BJ (cell line): ENCODE results near the gene MAP3K15. TPM values are rescaled to one million over a fixed set of nuclear protein-coding genes. Genes with fewer than 3 reads are reported as not detected.
A peak's percentile ranks its signal among the peaks of the same experiment; 100 is the strongest.

ENCODE experiments used
- CTCF ChIA-PET: fragments of 350-600 bp; formaldehyde crosslinking; extraction: SDS; loops from one replicate; lab custom pipeline; 2021; ENCODE audit warnings: antibody characterized with exemption, inconsistent platforms; lab: Yijun Ruan, JAX
- POLR2A ChIA-PET: fragments of 300-600 bp; sonication (Branson Sonifier 250); formaldehyde crosslinking; extraction: SDS; loops from one replicate; lab custom pipeline; 2021; ENCODE audit warnings: antibody characterized with exemption; lab: Charles Lee
- DNase-seq: peaks from one replicate; pipeline ENCODE4 v3.0.0-alpha.2; 2011; ENCODE audit warnings: low read depth
- H3K27me3 ChIP-seq: 2 replicates; pipeline ENCODE4 v1.6.0; 2011; ENCODE audit warnings: low read length; ENCODE audit not compliant: control insufficient read depth, insufficient read depth
- H3K36me3 ChIP-seq: 2 replicates; pipeline ENCODE4 v1.5.1; 2011; ENCODE audit warnings: low read length; ENCODE audit not compliant: control insufficient read depth, insufficient read depth
- H3K4me3 ChIP-seq: 2 replicates; pipeline ENCODE4 v1.5.1; 2011; ENCODE audit warnings: low read depth, mild to moderate bottlenecking, control low read depth, low read length
- polyA plus RNA-seq: library from polyadenylated mRNA; depleted of rRNA; stranded (reverse); fragments of >200 nt; gene quantifications from 2 replicates; pipeline ENCODE4 v1.2.3, GENCODE V29; 2011
- TF ChIP-seq, protein P1 (sequence below): IDR thresholded peaks from 2 replicates; pipeline ENCODE4 v1.5.1; 2011; ENCODE audit warnings: low read depth, mild to moderate bottlenecking, control low read depth, inconsistent platforms, low read length, moderate library complexity; ENCODE audit not compliant: insufficient read depth

The MAP3K15 gene
- polyA plus RNA-seq, 1 experiment: 0.04 TPM

DNA sequence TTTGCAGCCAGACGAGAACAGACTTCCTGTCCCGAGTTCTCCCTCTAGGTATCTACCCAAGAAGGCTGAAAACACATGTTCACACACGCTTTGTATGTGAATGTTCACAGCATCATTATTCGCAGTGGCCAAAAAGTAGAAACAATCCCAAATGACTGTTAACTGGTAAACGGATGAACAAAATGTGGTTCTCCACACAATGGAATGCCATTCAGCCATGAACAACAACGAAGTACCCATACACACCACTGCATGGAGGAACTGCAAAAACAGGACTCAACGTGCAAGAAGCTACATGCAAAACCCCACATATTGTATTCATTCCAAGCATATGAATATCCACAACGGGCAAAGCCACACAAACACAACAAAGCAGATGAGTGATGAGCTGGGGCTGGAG is 126.6 kb downstream of the MAP3K15 start:
- H3K27me3 ChIP-seq: no peaks in the 10 kb centered on the region
- H3K36me3 ChIP-seq: no peaks in the 10 kb centered on the region
- CTCF ChIA-PET: no interaction called here
- TF ChIP-seq, protein P1, sequence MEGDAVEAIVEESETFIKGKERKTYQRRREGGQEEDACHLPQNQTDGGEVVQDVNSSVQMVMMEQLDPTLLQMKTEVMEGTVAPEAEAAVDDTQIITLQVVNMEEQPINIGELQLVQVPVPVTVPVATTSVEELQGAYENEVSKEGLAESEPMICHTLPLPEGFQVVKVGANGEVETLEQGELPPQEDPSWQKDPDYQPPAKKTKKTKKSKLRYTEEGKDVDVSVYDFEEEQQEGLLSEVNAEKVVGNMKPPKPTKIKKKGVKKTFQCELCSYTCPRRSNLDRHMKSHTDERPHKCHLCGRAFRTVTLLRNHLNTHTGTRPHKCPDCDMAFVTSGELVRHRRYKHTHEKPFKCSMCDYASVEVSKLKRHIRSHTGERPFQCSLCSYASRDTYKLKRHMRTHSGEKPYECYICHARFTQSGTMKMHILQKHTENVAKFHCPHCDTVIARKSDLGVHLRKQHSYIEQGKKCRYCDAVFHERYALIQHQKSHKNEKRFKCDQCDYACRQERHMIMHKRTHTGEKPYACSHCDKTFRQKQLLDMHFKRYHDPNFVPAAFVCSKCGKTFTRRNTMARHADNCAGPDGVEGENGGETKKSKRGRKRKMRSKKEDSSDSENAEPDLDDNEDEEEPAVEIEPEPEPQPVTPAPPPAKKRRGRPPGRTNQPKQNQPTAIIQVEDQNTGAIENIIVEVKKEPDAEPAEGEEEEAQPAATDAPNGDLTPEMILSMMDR: no peak
- no peak for DNase-seq
- H3K4me3 ChIP-seq: no peak overlapping the region
- POLR2A ChIA-PET: no interaction called here

DNA sequence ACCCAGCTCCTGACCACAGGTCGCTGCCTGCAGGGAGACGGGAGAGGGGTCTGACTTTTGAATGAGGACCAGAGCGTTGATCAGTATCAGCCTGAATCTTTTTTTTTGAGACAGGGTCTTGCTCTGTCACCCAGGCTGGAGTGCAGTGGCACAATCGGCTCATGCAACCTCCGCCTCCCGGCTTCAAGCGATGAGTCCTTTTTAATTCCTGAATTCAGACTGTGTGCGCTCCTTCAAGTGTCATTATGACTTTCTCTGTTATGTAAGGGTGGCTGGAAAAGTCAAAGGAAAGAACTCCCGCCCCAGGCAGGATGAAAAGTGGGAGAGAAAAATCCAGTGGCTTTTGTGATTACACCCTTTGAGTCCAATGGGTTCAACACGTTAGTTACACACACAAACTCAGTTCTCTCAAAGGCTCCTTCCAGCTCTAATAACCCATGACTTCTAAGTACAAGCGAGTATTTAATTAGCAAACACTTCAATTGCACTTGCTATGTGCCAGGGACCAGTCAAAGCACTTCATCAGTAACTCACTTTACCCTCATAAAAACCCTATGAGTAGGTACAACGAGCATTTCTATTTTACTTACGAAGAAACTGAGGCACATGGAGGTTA is 127.1 kb downstream of the MAP3K15 start:
- H3K36me3 ChIP-seq: no peaks in the 10 kb centered on the region
- H3K4me3 ChIP-seq: no peak overlapping the region
- CTCF ChIA-PET: no interaction called here
- DNase-seq: no peak
- TF ChIP-seq, protein P1: no peak
- no peaks in the 10 kb centered on the region for H3K27me3 ChIP-seq
- POLR2A ChIA-PET: no interaction called here

DNA sequence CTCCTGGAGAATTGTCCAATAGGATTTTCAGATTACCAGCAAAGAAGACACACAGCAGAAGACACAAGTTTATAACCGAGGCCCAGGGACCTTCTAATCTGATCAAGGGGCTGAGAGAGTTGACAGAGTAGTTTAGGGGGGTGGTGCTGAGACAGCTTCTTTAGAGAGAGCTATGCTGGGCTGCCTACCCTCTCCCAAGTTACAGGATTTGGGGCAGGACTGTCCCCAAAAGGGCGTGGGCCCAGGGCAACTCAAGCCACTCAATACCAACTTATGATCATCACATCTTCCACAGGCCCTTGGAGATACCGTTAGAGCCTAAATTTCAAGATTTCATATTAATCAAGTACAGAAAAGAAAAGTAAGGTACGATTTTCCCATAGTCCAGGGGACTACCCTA is 128.6 kb downstream of the MAP3K15 start:
- no peak overlapping the region for H3K4me3 ChIP-seq
- no peaks in the 10 kb centered on the region for H3K36me3 ChIP-seq
- DNase-seq: no peak
- H3K27me3 ChIP-seq: no peaks in the 10 kb centered on the region
- ChIA-PET POLR2A (no interaction called here), CTCF (no interaction called here)
- TF ChIP-seq, protein P1: no peak

DNA sequence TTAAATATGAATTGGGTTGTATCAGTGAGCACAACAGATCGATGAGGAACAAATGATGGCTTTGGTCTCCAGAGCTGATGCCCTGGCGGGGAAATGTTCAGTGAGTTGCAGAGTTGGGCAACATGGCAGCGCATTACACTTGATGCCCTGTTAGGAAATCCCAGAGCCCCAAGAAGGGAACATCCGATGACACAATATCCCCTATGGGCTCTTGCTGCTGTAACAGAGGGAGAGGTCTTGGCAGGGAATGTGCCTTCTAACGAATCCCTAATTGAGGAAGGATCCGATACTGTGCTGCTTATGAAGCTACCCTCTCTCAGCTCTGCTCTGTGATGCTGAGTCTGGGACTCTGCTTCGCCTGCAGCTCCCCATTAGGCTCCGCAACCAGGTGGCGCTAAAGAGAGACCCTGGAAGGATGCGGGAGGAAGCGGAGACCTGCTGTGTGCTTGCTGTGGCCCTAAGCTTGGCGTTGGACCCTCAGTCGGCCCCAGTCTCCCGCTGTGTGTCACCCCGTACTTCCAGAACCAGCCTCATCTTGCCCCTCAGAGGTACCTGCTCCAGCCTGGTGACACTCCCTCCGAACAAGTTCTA is 132.7 kb downstream of the MAP3K15 start:
- CTCF ChIA-PET: interaction anchor here (0.5 to 2.2 kb wide), 4 partner anchors 9 to 153 kb away, joined by 3 to 8 read pairs (median 6); no protein-coding TSS in a partner anchor
- Histone ChIP-seq H3K27me3 (no peaks in the 10 kb centered on the region; the same call in 1 of the 2 replicates), H3K36me3 (no peaks in the 10 kb centered on the region), H3K4me3 (no peak overlapping the region)
- TF ChIP-seq, protein P1: peak; percentile 62
- DNase-seq: no peak
- POLR2A ChIA-PET: no interaction called here

DNA sequence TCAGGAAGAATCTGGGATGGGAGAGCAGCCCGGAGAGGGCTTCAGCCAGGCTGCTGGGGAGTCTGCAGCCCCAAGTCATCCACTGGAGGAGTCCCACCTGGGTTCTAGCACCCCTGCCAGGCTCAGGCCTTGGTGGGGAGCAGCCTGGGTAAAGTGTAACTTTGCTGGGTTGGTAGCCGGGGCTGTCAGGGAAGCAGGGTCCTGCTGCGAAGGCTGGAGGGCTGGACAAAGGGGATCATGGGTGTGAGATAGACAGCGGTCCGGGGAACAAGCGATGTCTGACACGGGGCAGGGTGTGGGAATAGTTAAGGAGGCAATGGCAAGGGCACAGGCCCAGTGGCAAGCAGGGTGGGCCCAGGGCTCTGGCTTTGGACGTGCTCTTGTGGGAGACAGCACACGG is 134.0 kb downstream of the MAP3K15 start:
- no peak overlapping the region for H3K4me3 ChIP-seq
- DNase-seq: no peak
- no peaks in the 10 kb centered on the region for H3K36me3 ChIP-seq
- ChIA-PET POLR2A (no interaction called here), CTCF (interaction anchor here (1.0 to 2.2 kb wide), 2 partner anchors 9 to 154 kb away, joined by 4 to 8 read pairs; no protein-coding TSS in a partner anchor)
- TF ChIP-seq, protein P1: no peak
- H3K27me3 ChIP-seq: no peaks in the 10 kb centered on the region; the same call in 1 of the 2 replicates
